Breast epithelium (tissue), 3 donors: ENCODE measurements around the gene NRCAM.

Experiments
- CTCF ChIP-seq, 3 donors: fragments of 450-650 bp; IDR thresholded peaks; one replicate each; pipeline ENCODE4 v1.5.1; 2016 to 2017; ENCODE audit warnings: antibody characterized with exemption in 3 of 3, mild to moderate bottlenecking in 3 of 3, moderate library complexity in 3 of 3
- POLR2A ChIP-seq: fragments of 450-650 bp; IDR thresholded peaks from one replicate; pipeline ENCODE4 v1.6.1; 2016; ENCODE audit warnings: antibody characterized with exemption, mild to moderate bottlenecking, moderate library complexity

DNA sequence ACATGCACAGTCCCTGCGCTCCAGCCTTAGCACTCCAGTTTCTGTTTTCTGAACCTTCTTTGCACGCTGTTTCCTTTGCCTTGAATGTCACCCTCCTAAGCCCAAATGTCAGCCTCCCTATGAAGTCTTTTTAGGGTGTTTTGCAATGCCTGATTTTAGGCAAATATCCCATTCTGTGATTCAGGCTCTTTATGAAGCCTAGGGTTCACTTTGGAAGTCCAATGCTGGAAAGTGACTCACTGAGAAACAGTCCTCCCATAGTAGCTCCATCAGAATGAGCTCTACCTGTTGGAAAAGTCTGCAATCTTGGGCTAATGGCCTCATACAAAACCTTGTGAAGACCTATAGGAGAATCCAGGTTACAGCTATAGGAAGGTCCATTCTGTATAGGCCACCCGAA lies 331.4 kb downstream of the NRCAM start:
- TF ChIP-seq CTCF (IDR thresholded peaks at IDR 0.05) (no peak), POLR2A (no peak)
